ENCODE results near the gene UBTF.
A peak's percentile ranks its signal among the peaks of the same experiment; 100 is the strongest.

UBTF gene

DNA sequence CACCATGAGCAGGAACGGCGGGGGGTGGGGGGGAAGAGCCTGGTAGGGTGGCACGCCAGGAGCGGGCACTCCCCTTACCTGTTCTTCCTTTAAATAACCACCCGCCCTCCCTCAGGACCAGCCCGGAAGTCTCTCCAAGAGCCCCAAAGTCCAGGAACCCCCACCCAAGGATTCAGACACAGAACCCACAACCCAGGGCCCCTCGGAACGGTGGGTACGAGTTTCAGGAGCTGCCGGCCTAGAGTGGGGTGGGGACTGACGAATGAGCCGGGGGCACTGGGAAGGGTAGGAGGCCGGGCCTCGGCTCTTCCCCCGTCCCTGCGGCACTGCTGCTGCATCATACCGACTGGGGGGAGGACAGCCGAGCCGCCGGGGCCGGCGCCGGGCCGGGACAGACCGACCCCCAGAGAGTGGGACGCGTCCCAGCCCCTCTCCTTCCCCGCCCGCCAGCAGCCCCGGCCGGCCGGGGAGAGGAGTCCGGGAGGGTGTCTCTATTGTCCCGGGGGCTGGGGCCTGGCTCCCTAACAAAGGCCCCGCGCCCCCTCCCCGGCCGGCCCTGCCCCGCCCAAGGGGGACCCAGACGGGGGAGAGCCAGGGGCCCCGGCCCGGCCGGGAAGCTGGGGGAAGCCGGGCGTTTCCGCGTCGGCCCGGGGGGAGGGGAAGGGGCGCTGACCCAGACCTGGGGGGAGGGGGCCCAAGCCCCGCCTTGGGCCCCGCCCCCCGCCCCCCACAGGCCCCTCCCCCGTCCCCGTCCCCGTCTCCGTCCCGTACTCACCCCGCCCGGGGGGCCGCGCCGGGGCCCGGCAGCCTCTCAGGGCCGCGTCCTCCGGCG, 20.5 kb downstream of the UBTF start (continued):
- TF ChIP-seq ZBTB8A (tag by site-specific recombination; IDR thresholded peaks at IDR 0.05) (no peak), ZNF391 (tag by site-specific recombination; IDR thresholded peaks at IDR 0.05; ENCODE audit: borderline replicate concordance, low read depth) (no peak), ZNF660 (tag by site-specific recombination; IDR thresholded peaks at IDR 0.05) (no peak), SP3 (tag by site-specific recombination; IDR thresholded peaks at IDR 0.05) (no peak; the same call in 1 of the 2 replicates), ZNF768 (tag by site-specific recombination; IDR thresholded peaks at IDR 0.05) (no peak), ZIC2 (tag by site-specific recombination; IDR thresholded peaks at IDR 0.05) (no peak), IKZF3 (tag by site-specific recombination; IDR thresholded peaks at IDR 0.05) (no peak), ZNF2 (tag by site-specific recombination; IDR thresholded peaks at IDR 0.05) (no peak), GLI4 (tag by site-specific recombination; IDR thresholded peaks at IDR 0.05) (no peak), ZNF211 (tag by site-specific recombination; IDR thresholded peaks at IDR 0.05; ENCODE audit: low read depth) (no peak), YY1 (tag by site-specific recombination; IDR thresholded peaks at IDR 0.05) (no peak), ZNF302 (tag by site-specific recombination; IDR thresholded peaks at IDR 0.05; ENCODE audit: low read depth) (no peak), ZNF654 (tag by site-specific recombination; IDR thresholded peaks at IDR 0.05; ENCODE audit: low read depth) (no peak), ZNF473 (tag by site-specific recombination; IDR thresholded peaks at IDR 0.05) (no peak)
- TF ChIP-seq, protein P1, sequence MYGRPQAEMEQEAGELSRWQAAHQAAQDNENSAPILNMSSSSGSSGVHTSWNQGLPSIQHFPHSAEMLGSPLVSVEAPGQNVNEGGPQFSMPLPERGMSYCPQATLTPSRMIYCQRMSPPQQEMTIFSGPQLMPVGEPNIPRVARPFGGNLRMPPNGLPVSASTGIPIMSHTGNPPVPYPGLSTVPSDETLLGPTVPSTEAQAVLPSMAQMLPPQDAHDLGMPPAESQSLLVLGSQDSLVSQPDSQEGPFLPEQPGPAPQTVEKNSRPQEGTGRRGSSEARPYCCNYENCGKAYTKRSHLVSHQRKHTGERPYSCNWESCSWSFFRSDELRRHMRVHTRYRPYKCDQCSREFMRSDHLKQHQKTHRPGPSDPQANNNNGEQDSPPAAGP (tag by site-specific recombination; IDR thresholded peaks at IDR 0.05), result no peak
- TF ChIP-seq, protein P2, sequence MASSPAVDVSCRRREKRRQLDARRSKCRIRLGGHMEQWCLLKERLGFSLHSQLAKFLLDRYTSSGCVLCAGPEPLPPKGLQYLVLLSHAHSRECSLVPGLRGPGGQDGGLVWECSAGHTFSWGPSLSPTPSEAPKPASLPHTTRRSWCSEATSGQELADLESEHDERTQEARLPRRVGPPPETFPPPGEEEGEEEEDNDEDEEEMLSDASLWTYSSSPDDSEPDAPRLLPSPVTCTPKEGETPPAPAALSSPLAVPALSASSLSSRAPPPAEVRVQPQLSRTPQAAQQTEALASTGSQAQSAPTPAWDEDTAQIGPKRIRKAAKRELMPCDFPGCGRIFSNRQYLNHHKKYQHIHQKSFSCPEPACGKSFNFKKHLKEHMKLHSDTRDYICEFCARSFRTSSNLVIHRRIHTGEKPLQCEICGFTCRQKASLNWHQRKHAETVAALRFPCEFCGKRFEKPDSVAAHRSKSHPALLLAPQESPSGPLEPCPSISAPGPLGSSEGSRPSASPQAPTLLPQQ (tag by site-specific recombination; IDR thresholded peaks at IDR 0.05), result no peak
- TF ChIP-seq, protein P3, sequence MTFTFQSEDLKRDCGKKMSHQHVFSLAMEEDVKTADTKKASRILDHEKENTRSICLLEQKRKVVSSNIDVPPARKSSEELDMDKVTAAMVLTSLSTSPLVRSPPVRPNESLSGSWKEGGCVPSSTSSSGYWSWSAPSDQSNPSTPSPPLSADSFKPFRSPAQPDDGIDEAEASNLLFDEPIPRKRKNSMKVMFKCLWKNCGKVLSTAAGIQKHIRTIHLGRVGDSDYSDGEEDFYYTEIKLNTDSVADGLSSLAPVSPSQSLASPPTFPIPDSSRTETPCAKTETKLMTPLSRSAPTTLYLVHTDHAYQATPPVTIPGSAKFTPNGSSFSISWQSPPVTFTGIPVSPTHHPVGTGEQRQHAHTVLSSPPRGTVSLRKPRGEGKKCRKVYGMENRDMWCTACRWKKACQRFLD (tag by site-specific recombination; IDR thresholded peaks at IDR 0.05), result no peak
- TF ChIP-seq, protein P4, sequence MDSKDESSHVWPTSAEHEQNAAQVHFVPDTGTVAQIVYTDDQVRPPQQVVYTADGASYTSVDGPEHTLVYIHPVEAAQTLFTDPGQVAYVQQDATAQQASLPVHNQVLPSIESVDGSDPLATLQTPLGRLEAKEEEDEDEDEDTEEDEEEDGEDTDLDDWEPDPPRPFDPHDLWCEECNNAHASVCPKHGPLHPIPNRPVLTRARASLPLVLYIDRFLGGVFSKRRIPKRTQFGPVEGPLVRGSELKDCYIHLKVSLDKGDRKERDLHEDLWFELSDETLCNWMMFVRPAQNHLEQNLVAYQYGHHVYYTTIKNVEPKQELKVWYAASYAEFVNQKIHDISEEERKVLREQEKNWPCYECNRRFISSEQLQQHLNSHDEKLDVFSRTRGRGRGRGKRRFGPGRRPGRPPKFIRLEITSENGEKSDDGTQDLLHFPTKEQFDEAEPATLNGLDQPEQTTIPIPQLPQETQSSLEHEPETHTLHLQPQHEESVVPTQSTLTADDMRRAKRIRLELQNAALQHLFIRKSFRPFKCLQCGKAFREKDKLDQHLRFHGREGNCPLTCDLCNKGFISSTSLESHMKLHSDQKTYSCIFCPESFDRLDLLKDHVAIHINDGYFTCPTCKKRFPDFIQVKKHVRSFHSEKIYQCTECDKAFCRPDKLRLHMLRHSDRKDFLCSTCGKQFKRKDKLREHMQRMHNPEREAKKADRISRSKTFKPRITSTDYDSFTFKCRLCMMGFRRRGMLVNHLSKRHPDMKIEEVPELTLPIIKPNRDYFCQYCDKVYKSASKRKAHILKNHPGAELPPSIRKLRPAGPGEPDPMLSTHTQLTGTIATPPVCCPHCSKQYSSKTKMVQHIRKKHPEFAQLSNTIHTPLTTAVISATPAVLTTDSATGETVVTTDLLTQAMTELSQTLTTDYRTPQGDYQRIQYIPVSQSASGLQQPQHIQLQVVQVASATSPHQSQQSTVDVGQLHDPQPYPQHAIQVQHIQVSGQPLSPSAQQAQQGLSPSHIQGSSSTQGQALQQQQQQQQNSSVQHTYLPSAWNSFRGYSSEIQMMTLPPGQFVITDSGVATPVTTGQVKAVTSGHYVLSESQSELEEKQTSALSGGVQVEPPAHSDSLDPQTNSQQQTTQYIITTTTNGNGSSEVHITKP (tag by site-specific recombination; IDR thresholded peaks at IDR 0.05), result no peak
- TF ChIP-seq, protein P5, sequence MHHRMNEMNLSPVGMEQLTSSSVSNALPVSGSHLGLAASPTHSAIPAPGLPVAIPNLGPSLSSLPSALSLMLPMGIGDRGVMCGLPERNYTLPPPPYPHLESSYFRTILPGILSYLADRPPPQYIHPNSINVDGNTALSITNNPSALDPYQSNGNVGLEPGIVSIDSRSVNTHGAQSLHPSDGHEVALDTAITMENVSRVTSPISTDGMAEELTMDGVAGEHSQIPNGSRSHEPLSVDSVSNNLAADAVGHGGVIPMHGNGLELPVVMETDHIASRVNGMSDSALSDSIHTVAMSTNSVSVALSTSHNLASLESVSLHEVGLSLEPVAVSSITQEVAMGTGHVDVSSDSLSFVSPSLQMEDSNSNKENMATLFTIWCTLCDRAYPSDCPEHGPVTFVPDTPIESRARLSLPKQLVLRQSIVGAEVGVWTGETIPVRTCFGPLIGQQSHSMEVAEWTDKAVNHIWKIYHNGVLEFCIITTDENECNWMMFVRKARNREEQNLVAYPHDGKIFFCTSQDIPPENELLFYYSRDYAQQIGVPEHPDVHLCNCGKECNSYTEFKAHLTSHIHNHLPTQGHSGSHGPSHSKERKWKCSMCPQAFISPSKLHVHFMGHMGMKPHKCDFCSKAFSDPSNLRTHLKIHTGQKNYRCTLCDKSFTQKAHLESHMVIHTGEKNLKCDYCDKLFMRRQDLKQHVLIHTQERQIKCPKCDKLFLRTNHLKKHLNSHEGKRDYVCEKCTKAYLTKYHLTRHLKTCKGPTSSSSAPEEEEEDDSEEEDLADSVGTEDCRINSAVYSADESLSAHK (tag by site-specific recombination; IDR thresholded peaks at IDR 0.05), result no peak
- TF ChIP-seq, protein P6, sequence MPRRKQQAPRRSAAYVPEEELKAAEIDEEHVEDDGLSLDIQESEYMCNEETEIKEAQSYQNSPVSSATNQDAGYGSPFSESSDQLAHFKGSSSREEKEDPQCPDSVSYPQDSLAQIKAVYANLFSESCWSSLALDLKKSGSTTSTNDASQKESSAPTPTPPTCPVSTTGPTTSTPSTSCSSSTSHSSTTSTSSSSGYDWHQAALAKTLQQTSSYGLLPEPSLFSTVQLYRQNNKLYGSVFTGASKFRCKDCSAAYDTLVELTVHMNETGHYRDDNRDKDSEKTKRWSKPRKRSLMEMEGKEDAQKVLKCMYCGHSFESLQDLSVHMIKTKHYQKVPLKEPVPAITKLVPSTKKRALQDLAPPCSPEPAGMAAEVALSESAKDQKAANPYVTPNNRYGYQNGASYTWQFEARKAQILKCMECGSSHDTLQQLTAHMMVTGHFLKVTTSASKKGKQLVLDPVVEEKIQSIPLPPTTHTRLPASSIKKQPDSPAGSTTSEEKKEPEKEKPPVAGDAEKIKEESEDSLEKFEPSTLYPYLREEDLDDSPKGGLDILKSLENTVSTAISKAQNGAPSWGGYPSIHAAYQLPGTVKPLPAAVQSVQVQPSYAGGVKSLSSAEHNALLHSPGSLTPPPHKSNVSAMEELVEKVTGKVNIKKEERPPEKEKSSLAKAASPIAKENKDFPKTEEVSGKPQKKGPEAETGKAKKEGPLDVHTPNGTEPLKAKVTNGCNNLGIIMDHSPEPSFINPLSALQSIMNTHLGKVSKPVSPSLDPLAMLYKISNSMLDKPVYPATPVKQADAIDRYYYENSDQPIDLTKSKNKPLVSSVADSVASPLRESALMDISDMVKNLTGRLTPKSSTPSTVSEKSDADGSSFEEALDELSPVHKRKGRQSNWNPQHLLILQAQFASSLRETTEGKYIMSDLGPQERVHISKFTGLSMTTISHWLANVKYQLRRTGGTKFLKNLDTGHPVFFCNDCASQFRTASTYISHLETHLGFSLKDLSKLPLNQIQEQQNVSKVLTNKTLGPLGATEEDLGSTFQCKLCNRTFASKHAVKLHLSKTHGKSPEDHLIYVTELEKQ (tag by site-specific recombination; IDR thresholded peaks at IDR 0.05; ENCODE audit: borderline replicate concordance), result no peak
- TF ChIP-seq, protein P7, sequence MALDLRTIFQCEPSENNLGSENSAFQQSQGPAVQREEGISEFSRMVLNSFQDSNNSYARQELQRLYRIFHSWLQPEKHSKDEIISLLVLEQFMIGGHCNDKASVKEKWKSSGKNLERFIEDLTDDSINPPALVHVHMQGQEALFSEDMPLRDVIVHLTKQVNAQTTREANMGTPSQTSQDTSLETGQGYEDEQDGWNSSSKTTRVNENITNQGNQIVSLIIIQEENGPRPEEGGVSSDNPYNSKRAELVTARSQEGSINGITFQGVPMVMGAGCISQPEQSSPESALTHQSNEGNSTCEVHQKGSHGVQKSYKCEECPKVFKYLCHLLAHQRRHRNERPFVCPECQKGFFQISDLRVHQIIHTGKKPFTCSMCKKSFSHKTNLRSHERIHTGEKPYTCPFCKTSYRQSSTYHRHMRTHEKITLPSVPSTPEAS (tag by site-specific recombination; IDR thresholded peaks at IDR 0.05), result no peak
- TF ChIP-seq, protein P8, sequence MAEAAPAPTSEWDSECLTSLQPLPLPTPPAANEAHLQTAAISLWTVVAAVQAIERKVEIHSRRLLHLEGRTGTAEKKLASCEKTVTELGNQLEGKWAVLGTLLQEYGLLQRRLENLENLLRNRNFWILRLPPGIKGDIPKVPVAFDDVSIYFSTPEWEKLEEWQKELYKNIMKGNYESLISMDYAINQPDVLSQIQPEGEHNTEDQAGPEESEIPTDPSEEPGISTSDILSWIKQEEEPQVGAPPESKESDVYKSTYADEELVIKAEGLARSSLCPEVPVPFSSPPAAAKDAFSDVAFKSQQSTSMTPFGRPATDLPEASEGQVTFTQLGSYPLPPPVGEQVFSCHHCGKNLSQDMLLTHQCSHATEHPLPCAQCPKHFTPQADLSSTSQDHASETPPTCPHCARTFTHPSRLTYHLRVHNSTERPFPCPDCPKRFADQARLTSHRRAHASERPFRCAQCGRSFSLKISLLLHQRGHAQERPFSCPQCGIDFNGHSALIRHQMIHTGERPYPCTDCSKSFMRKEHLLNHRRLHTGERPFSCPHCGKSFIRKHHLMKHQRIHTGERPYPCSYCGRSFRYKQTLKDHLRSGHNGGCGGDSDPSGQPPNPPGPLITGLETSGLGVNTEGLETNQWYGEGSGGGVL (tag by site-specific recombination; IDR thresholded peaks at IDR 0.05), result peak; percentile 54; the same call in 1 of the 2 replicates

All from HEK293 (cell line).